GM18517 (cell line): ENCODE results near the gene MAPT.
"Not testable (repeated sequence)": the region's sequence is repeated elsewhere in the genome, so short reads cannot be mapped to it uniquely, and the experiment has no call there.

Source experiments
- ATAC-seq: cut with Tn5 transposase; IDR thresholded peaks from one replicate; pipeline ENCODE4 v1.9.1; 2021; ENCODE audit warnings: mild to moderate bottlenecking, moderate library complexity; ENCODE audit not compliant: unreplicated experiment

MAPT gene

GRCh38 chr17:45896803-45897693 lies 2.7 kb downstream of the MAPT start:
- ATAC-seq = no peak

GRCh38 chr17:45900136-45900535 lies 5.8 kb downstream of the MAPT start:
- no peak for ATAC-seq

GRCh38 chr17:45900723-45901415 lies 6.5 kb downstream of the MAPT start:
- ATAC-seq = no peak

- no peak for ATAC-seq
These were observed 8.6 kb downstream of the MAPT start for GRCh38 chr17:45902892-45903346.

- ATAC-seq = no peak
These were observed 10.5 kb downstream of the MAPT start for GRCh38 chr17:45904866-45905265.

- ATAC-seq = no peak
These were observed 11.5 kb downstream of the MAPT start for GRCh38 chr17:45905814-45906213.

- no peak for ATAC-seq
These were observed 11.9 kb downstream of the MAPT start for GRCh38 chr17:45906237-45906636.

- ATAC-seq = no peak
These were observed 12.7 kb downstream of the MAPT start for GRCh38 chr17:45906927-45907622.

- ATAC-seq = no peak
These were observed 13.5 kb downstream of the MAPT start for GRCh38 chr17:45907750-45908395.

GRCh38 chr17:45908460-45908859 lies 14.1 kb downstream of the MAPT start:
- no peak for ATAC-seq

- ATAC-seq = no peak
These were observed 14.6 kb downstream of the MAPT start for GRCh38 chr17:45908935-45909334.

GRCh38 chr17:45910667-45911066 lies 16.3 kb downstream of the MAPT start:
- no peak for ATAC-seq

GRCh38 chr17:45912319-45912718 lies 18.0 kb downstream of the MAPT start:
- no peak for ATAC-seq

- not testable (repeated sequence) for ATAC-seq
These were observed 18.7 kb downstream of the MAPT start for GRCh38 chr17:45913030-45913429.

GRCh38 chr17:45914047-45914717 lies 19.8 kb downstream of the MAPT start:
- no peak for ATAC-seq

- no peak for ATAC-seq
These were observed 20.9 kb downstream of the MAPT start for GRCh38 chr17:45915263-45915662.

GRCh38 chr17:45917081-45917480 lies 22.7 kb downstream of the MAPT start:
- no peak for ATAC-seq

- no peak for ATAC-seq
These were observed 23.9 kb downstream of the MAPT start for GRCh38 chr17:45918241-45918745.

- ATAC-seq = no peak
These were observed 24.8 kb downstream of the MAPT start for GRCh38 chr17:45919136-45919535.

- ATAC-seq = no peak
These were observed 25.7 kb downstream of the MAPT start for GRCh38 chr17:45920083-45920482.
